ENCODE data around the gene EN2. TPM values are rescaled to one million over a fixed set of nuclear protein-coding genes. Genes with fewer than 3 reads are reported as not detected.
"Not testable (repeated sequence)": the region's sequence is repeated elsewhere in the genome, so short reads cannot be mapped to it uniquely, and the experiment has no call there.

Gene EN2
- total RNA-seq, 2 experiments from 2014 or later = not detected

DNA sequence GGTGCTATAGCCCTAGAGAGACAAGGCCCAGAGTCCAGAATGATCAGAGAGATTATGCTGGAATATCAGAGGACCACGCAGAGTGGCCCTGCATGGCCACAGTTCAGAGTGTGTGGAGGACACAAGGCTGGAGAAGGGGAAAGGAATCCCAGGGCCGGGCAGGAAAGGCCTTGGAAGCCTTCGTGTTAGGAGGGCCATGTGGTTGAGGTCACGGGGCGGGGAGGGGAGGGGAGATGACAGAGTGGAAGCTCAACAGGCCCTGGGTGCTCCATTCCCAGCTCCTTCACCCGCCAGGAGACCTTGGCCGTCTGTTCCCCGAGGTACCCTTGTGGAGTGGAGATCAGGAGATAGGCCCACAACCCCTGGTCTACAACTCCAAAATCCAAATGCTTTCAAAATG is 13.2 kb upstream of the EN2 start:
- Histone ChIP-seq H3K9me2 (ENCODE audit: insufficient read depth, low read length) (no peaks in the 10 kb centered on the region), H3K27ac (ENCODE audit: low read depth, low read length, poor library complexity, severe bottlenecking) (no peak overlapping the region), H2AFZ (ENCODE audit: low read length) (no peak overlapping the region), H3K36me3 (ENCODE audit: insufficient read depth, low read length) (no peaks in the 10 kb centered on the region), H4K20me1 (ENCODE audit: insufficient read depth, low read length) (no peaks in the 10 kb centered on the region), H3K9me3 (ENCODE audit: low read length) (no peaks in the 10 kb centered on the region), H3K79me2 (ENCODE audit: insufficient read depth, low read depth, low read length) (no peaks in the 10 kb centered on the region), H3K4me1 (ENCODE audit: insufficient read depth, low read length, poor library complexity, severe bottlenecking) (no peaks in the 10 kb centered on the region), H3K4me2 (ENCODE audit: low read length) (no peak overlapping the region), H3K4me3 (ENCODE audit: low read depth, low read length, poor library complexity, severe bottlenecking) (no peak overlapping the region)
- ChIA-PET CTCF (ENCODE audit: unreplicated experiment) (no interaction called here), POLR2A (interaction anchor here (1.1 to 1.7 kb wide), 2 partner anchors 18 to 213 kb away, joined by 4 to 8 read pairs; no protein-coding TSS in a partner anchor)
- no peak for DNase-seq (ENCODE audit: low spot score)
- TF ChIP-seq EZH2phosphoT487 (IDR thresholded peaks at IDR 0.05; ENCODE audit: borderline replicate concordance, low read depth, low read length) = no peak
- TF ChIP-seq, protein P1, sequence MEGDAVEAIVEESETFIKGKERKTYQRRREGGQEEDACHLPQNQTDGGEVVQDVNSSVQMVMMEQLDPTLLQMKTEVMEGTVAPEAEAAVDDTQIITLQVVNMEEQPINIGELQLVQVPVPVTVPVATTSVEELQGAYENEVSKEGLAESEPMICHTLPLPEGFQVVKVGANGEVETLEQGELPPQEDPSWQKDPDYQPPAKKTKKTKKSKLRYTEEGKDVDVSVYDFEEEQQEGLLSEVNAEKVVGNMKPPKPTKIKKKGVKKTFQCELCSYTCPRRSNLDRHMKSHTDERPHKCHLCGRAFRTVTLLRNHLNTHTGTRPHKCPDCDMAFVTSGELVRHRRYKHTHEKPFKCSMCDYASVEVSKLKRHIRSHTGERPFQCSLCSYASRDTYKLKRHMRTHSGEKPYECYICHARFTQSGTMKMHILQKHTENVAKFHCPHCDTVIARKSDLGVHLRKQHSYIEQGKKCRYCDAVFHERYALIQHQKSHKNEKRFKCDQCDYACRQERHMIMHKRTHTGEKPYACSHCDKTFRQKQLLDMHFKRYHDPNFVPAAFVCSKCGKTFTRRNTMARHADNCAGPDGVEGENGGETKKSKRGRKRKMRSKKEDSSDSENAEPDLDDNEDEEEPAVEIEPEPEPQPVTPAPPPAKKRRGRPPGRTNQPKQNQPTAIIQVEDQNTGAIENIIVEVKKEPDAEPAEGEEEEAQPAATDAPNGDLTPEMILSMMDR (conservative IDR thresholded peaks at IDR 0.05; ENCODE audit: low read length) = no peak
- intact Hi-C loops (cut with micrococcal nuclease; ENCODE audit: unreplicated experiment) = no loop called here
- BruUV-seq (replicated peaks) = no TSS peak

DNA sequence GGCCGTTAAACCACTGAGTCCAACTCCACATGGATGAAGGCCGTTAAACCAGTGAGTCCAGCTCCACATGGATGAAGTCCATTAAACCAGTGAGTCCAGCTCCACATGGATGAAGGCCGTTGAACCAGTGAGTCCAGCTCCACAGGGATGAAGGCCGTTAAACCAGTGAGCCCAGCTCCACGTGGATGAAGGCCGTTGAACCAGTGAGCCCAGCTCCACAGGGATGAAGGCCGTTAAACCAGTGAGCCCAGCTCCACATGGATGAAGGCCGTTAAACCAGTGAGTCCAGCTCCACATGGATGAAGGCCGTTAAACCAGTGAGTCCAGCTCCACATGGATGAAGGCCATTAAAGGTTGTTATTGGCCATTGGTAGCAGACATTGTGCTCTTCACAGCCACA is 12.3 kb upstream of the EN2 start:
- H3K36me3 ChIP-seq (ENCODE audit: insufficient read depth, low read length); DNase-seq (ENCODE audit: low spot score); H3K4me1 ChIP-seq (ENCODE audit: insufficient read depth, low read length, poor library complexity, severe bottlenecking); H3K9me2 ChIP-seq (ENCODE audit: insufficient read depth, low read length); BruUV-seq (replicated peaks); intact Hi-C loops (cut with micrococcal nuclease; ENCODE audit: unreplicated experiment); H2AFZ ChIP-seq (ENCODE audit: low read length); H3K79me2 ChIP-seq (ENCODE audit: insufficient read depth, low read depth, low read length); H3K27ac ChIP-seq (ENCODE audit: low read depth, low read length, poor library complexity, severe bottlenecking); H3K4me2 ChIP-seq (ENCODE audit: low read length); H4K20me1 ChIP-seq (ENCODE audit: insufficient read depth, low read length); CTCF ChIA-PET (ENCODE audit: unreplicated experiment); H3K4me3 ChIP-seq (ENCODE audit: low read depth, low read length, poor library complexity, severe bottlenecking); H3K9me3 ChIP-seq (ENCODE audit: low read length): not testable (repeated sequence)
- POLR2A ChIA-PET = interaction anchor here (1.7 kb wide), 1 partner anchor 17 kb away, joined by 8 read pairs; no protein-coding TSS in a partner anchor

DNA sequence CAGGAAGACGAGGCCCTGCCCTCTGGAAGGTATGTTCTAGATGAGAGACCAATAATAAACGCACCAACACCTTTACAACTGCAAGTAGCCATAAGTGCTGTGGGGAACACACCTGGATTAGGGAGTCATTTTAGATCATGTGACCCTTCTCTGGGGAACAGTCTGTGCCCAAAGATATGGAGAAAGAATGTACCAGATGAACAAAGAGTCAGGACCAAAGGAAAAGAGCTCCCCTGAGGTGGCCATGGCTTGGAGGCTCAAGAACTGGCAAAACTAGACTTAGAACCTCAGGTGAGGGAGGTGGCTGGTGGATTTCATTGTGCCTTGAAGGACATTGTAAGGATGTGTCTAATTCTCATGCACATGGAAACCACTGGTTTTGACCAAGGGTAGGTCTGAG is 10.3 kb upstream of the EN2 start:
- Histone ChIP-seq H3K4me2 (ENCODE audit: low read length) (no peak overlapping the region), H3K36me3 (ENCODE audit: insufficient read depth, low read length) (no peaks in the 10 kb centered on the region), H3K27ac (ENCODE audit: low read depth, low read length, poor library complexity, severe bottlenecking) (no peak overlapping the region), H3K4me1 (ENCODE audit: insufficient read depth, low read length, poor library complexity, severe bottlenecking) (no peaks in the 10 kb centered on the region), H3K79me2 (ENCODE audit: insufficient read depth, low read depth, low read length) (no peaks in the 10 kb centered on the region), H3K9me2 (ENCODE audit: insufficient read depth, low read length) (no peaks in the 10 kb centered on the region), H2AFZ (ENCODE audit: low read length) (no peak overlapping the region), H3K4me3 (ENCODE audit: low read depth, low read length, poor library complexity, severe bottlenecking) (no peak overlapping the region), H3K9me3 (ENCODE audit: low read length) (no peaks in the 10 kb centered on the region), H4K20me1 (ENCODE audit: insufficient read depth, low read length) (no peaks in the 10 kb centered on the region)
- CTCF ChIA-PET (ENCODE audit: unreplicated experiment) = no interaction called here
- no peak for DNase-seq (ENCODE audit: low spot score)
- intact Hi-C loops (cut with micrococcal nuclease; ENCODE audit: unreplicated experiment) = no loop called here
- POLR2A ChIA-PET = interaction anchor here (0.6 kb wide), 1 partner anchor 49 kb away, joined by 3 read pairs; no protein-coding TSS in a partner anchor
- TF ChIP-seq, protein P1 (conservative IDR thresholded peaks at IDR 0.05; ENCODE audit: low read length) = no peak
- TF ChIP-seq EZH2phosphoT487 (IDR thresholded peaks at IDR 0.05; ENCODE audit: borderline replicate concordance, low read depth, low read length) = no peak
- BruUV-seq (replicated peaks) = no TSS peak

Measured in OCI-LY7 (cell line).